Hepatocyte (in vitro differentiated cells): Measurements from ENCODE around the gene DEFB131B.
"Not testable (repeated sequence)": the region's sequence is repeated elsewhere in the genome, so short reads cannot be mapped to it uniquely, and the experiment has no call there.

Experiments
- CTCF ChIP-seq: fragments of 200-600 bp; sonication (generic); IDR thresholded peaks from 2 replicates; pipeline ENCODE4 v1.5.1; 2016; ENCODE audit warnings: antibody characterized with exemption, mild to moderate bottlenecking; ENCODE audit not compliant: poor library complexity
- EZH2 ChIP-seq: fragments of 200-600 bp; sonication (generic); IDR thresholded peaks from 2 replicates; pipeline ENCODE4 v1.6.1; 2016; ENCODE audit warnings: antibody characterized with exemption, mild to moderate bottlenecking, borderline replicate concordance

GRCh38 chr11:71889181-71889872 lies 11.1 kb downstream of the DEFB131B start:
- not testable (repeated sequence) for TF ChIP-seq EZH2, CTCF
